Brain microvascular endothelial cell (primary cell): Measurements from ENCODE around the gene HMCN2.

Experiments
- DNase-seq: peaks from one replicate; pipeline ENCODE4 v3.0.0-alpha.2; 2020
- H3K27ac ChIP-seq: fragments of 250-450 bp; sonication (Bioruptor Pico); 2 replicates; pipeline ENCODE4 v1.5.1; 2020; ENCODE audit warnings: mild to moderate bottlenecking, moderate library complexity
- H3K27me3 ChIP-seq: fragments of 250-450 bp; sonication (Bioruptor Pico); replicated peaks from 2 replicates; pipeline ENCODE4 v1.5.1; 2020; ENCODE audit warnings: mild to moderate bottlenecking
- H3K36me3 ChIP-seq: fragments of 250-450 bp; sonication (Bioruptor Pico); replicated peaks from 2 replicates; pipeline ENCODE4 v1.5.1; 2020; ENCODE audit warnings: mild to moderate bottlenecking
- H3K4me3 ChIP-seq: 2 replicates; pipeline ENCODE4 v1.5.1; 2011; ENCODE audit warnings: low read depth, mild to moderate bottlenecking, control low read depth, low read length, moderate library complexity
- in situ Hi-C: cut with HindIII; loops from 2 replicates; pipeline ENCODE4 v1.10.0; 2017; ENCODE audit warnings: low sequenced_read_pairs, low pct_ligation_motif_present
- TF ChIP-seq, protein P1 (sequence below): IDR thresholded peaks from 2 replicates; pipeline ENCODE4 v1.5.1; 2011; ENCODE audit warnings: low read depth, mild to moderate bottlenecking, moderate library complexity, low read length, control low read depth, inconsistent platforms; ENCODE audit errors: missing control alignments

HMCN2 gene

DNA sequence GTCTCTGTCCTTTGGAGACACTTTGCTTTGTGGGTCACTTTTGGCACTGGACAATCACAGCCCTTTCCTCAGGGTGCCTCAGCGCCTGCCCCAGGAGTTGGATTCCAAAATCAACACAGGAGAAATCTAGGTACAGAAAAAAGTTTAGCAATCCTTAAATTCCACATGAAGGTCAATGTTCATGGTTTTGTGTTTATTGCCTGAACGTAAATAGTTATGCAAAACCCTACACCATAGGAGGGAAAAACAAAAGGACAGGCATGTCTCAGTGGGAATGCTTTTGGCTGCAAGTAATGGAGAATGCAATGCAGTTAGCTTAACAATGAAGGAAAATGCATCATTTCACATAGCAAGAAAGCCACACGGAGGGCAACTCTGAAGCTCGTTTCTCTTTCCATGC, 6.5 kb upstream of the HMCN2 start:
- Histone ChIP-seq H3K36me3 (no peaks in the 10 kb centered on the region), H3K27ac (no peak overlapping the region), H3K4me3 (no peak overlapping the region), H3K27me3 (peaks cover 16% of the 10 kb centered on the region)
- TF ChIP-seq, protein P1, sequence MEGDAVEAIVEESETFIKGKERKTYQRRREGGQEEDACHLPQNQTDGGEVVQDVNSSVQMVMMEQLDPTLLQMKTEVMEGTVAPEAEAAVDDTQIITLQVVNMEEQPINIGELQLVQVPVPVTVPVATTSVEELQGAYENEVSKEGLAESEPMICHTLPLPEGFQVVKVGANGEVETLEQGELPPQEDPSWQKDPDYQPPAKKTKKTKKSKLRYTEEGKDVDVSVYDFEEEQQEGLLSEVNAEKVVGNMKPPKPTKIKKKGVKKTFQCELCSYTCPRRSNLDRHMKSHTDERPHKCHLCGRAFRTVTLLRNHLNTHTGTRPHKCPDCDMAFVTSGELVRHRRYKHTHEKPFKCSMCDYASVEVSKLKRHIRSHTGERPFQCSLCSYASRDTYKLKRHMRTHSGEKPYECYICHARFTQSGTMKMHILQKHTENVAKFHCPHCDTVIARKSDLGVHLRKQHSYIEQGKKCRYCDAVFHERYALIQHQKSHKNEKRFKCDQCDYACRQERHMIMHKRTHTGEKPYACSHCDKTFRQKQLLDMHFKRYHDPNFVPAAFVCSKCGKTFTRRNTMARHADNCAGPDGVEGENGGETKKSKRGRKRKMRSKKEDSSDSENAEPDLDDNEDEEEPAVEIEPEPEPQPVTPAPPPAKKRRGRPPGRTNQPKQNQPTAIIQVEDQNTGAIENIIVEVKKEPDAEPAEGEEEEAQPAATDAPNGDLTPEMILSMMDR: no peak
- no peak for DNase-seq
- in situ Hi-C loops: no loop called here

DNA sequence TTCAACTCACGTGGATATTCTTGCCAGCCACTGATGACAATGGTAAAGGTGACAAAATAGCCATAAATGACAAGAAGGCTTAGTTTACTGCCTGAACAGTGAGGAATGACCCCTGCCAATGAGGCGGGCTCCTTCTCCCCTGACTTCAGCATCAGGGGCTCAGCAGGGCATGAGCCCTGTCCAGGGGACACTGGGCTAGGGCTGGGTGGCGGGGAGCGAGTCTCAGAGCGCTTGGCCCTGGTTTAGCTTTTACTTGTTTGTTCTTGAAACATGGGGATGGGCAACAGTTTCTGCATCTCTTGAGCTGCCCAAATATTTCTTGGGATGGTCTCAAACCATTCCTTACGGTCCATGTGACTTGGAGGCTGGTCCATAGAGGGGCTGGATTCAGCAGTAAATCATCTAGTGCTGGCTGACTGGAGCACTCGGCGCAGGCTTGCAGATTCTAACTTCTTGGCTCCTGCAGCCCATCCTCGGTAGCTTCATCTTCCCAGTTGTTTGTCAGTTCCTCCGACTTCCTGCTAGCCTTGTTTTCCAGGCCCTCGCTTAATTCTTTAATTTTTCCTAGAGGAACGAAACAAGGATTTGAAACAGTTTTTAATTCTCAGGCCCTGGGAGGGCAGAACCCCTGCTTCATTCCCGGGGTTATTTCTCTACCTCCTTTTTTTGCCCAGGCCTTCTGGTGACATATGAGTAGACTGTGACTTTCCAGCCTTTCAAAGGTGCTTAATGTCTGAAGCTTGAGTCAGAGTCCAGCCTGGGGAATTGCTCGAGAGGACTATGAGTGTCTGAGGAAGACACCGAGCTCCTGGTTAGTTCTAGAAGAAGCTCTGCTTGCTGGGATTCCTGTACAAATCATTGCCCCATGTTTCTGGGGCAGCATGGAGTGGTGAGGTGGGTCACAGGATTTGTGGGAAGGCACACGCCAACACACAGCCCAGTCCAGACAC, 4.5 kb upstream of the HMCN2 start:
- in situ Hi-C loops: no loop called here
- Histone ChIP-seq H3K4me3 (no peak overlapping the region), H3K27me3 (peaks cover 35% of the 10 kb centered on the region), H3K27ac (no peak overlapping the region), H3K36me3 (no peaks in the 10 kb centered on the region)
- DNase-seq: no peak
- TF ChIP-seq, protein P1: no peak

DNA sequence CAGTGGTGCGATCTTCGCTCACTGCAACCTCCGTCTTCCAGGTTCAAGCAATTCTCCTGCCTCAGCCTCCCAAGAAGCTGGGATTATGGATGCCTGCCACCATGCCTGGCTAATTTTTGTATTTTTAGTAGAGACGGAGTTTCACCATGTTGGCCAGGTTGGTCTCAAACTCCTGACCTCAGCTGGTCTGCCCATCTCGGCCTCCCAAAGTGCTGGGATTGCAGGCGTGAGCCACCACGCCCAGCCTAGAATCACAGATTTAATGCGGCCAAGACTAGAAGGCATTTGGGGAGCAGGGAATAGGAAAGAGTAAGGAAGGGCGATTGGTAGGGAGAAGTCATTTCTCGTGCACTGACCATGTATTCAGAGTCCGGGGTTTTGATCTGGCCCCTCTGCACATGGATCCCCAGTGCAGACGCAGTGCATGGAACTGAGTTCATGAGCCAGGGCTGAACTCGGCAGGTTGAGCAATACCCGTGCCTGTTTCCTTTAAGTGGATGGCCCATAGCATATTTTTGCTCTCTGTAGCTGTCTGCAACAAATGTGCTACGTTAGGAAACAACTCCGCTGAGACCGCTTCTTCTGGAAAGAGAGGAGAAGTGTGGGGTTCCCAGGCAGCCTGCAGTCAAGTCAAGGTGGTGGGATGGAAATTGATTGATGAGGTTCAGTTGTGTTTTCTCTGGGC, 3.4 kb upstream of the HMCN2 start:
- no peak overlapping the region for H3K27ac ChIP-seq
- TF ChIP-seq, protein P1: no peak
- in situ Hi-C loops: no loop called here
- no peak for DNase-seq
- no peak overlapping the region for H3K4me3 ChIP-seq
- H3K27me3 ChIP-seq: peaks cover 46% of the 10 kb centered on the region
- no peaks in the 10 kb centered on the region for H3K36me3 ChIP-seq

DNA sequence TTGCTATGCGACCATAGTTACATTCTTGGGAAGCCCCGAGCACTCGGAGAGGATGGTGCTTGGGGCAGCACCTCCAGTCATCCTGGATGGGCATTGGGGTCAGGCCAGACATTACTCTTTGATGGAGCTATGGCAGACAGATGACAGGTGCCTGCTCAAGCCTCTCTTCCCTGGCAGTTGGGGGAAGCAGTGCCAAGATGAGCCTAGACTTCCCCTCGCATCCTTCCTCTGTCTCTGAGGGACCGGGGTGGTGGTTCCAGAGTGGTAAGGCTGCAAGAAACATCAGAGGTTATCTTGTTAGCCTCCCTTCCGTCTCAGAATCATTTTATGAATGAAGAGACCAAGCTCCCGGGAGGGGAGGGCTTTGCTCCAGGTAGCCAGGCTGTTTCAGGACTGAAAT, 2.8 kb upstream of the HMCN2 start:
- TF ChIP-seq, protein P1: no peak
- peaks cover 50% of the 10 kb centered on the region for H3K27me3 ChIP-seq
- no peak for DNase-seq
- in situ Hi-C loops: no loop called here
- H3K4me3 ChIP-seq: no peak overlapping the region
- no peaks in the 10 kb centered on the region for H3K36me3 ChIP-seq
- no peak overlapping the region for H3K27ac ChIP-seq

GRCh38 chr9:130263601-130264413, 1.8 kb upstream of the HMCN2 start:
- Histone ChIP-seq H3K27ac (no peak overlapping the region), H3K4me3 (no peak overlapping the region), H3K27me3 (peaks cover 56% of the 10 kb centered on the region), H3K36me3 (no peaks in the 10 kb centered on the region)
- in situ Hi-C loops: no loop called here
- TF ChIP-seq, protein P1: no peak
- DNase-seq: no peak
